GM20000 (cell line): Measurements from ENCODE around the gene BEND5.

Experiments used
- DNase-seq: peaks from one replicate; pipeline ENCODE4 v3.0.0; 2012; ENCODE audit warnings: low spot score
- CTCF ChIP-seq: IDR thresholded peaks from 2 replicates; pipeline ENCODE4 v1.5.1; 2012; ENCODE audit warnings: mild to moderate bottlenecking, control low read depth; ENCODE audit errors: extremely low read depth, missing control alignments

Gene BEND5

DNA sequence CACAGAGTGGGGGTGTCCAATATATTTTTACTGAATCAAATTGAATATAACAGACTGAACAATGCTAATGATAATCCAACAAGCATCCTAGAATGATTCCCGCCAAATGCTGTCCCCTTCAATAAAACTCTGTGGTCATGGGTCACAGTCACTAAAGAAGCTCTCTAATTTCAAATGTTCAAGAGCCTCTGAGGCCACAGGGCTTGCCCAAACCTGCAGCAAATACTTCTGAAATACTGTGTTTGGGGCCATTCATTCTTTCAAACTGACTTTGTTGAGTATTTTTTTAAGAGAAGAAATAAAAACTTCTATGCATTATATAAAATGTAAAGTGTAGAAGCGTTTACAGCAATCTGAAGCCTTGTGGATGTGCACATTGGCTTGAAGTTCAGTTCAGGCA lies 7.6 kb upstream of the BEND5 start:
- no peak for TF ChIP-seq CTCF
- DNase-seq = no peak

- DNase-seq = no peak
- TF ChIP-seq CTCF = no peak
Observed at GRCh38 chr1:48777219-48777895, 666 bp upstream of the BEND5 start.

- no peak for TF ChIP-seq CTCF
- DNase-seq = no peak
Observed at GRCh38 chr1:48775831-48776392, 779 bp downstream of the BEND5 start.

GRCh38 chr1:48773133-48773532 lies 3.6 kb downstream of the BEND5 start:
- no peak for DNase-seq
- no peak for TF ChIP-seq CTCF

DNA sequence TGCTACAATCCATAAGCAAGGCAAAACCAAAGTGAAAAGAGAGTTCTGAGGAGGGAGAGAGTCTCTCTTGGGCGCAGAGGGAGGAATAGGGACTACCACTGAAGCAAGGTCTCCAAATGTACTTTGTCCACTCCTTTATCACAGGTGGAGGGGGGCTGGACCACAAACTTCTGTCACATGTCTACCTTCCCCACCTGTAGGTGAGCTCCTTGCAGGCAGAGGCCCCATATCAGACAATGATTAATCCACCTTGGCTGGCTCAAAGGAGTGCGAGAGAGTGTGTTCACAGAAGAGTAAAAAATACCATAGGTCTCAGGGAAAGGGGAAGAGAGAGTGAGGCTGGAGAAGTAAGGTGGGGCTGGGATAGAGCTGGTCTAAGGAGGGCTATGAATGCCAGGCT lies 4.5 kb downstream of the BEND5 start:
- TF ChIP-seq CTCF = no peak
- no peak for DNase-seq

GRCh38 chr1:48771561-48771960 lies 5.1 kb downstream of the BEND5 start:
- TF ChIP-seq CTCF = no peak
- no peak for DNase-seq

DNA sequence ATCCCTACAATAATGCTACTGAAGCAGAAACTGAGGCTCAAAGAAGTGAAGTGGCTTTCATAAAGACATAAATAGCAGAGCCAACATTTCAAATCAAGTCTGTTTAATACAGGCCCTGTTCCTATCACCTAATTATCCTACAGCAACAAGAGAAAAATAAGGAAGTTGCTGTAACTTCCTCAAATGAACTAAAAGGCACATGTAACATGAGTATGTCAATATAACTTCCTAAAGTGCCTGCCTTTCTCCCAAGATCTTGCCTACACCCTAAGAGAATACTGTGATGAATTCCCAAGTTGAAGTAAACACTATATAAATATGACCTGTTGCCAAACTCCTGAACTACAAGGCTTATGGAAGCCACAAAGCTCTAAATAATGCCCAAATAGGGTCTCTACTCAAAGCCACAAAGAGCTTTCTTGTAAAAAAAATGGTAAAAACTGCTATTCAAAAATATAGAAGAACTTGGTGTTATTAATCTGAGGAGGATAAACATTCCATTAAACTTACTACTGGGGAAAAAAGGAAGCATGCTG lies 8.6 kb downstream of the BEND5 start:
- no peak for DNase-seq
- no peak for TF ChIP-seq CTCF
